HG02943 (cell line): ENCODE data around the gene PDLIM4.

Source experiments
- ATAC-seq: cut with Tn5 transposase; IDR thresholded peaks from one replicate; pipeline ENCODE4 v1.9.1; 2021; ENCODE audit warnings: mild to moderate bottlenecking, low read depth, moderate library complexity; ENCODE audit not compliant: unreplicated experiment

Gene PDLIM4

GRCh38 chr5:132251220-132251725 is 6.2 kb upstream of the PDLIM4 start:
- ATAC-seq = no peak

- ATAC-seq = no peak
These were observed 4.5 kb upstream of the PDLIM4 start for GRCh38 chr5:132253008-132253441.

- no peak for ATAC-seq
These were observed 3.8 kb upstream of the PDLIM4 start for GRCh38 chr5:132253452-132254320.

- no peak for ATAC-seq
These were observed 3.0 kb upstream of the PDLIM4 start for GRCh38 chr5:132254321-132254977.

GRCh38 chr5:132256086-132256782 is 1.3 kb upstream of the PDLIM4 start:
- ATAC-seq = no peak

GRCh38 chr5:132256783-132257130 is 739 bp upstream of the PDLIM4 start:
- no peak for ATAC-seq

GRCh38 chr5:132258102-132259068 is 889 bp downstream of the PDLIM4 start:
- no peak for ATAC-seq

GRCh38 chr5:132259069-132259851 is 1.8 kb downstream of the PDLIM4 start:
- no peak for ATAC-seq

- no peak for ATAC-seq
These were observed 2.6 kb downstream of the PDLIM4 start for GRCh38 chr5:132260051-132260450.

- ATAC-seq = no peak
These were observed 3.4 kb downstream of the PDLIM4 start for GRCh38 chr5:132260714-132261551.

- no peak for ATAC-seq
These were observed 4.7 kb downstream of the PDLIM4 start for GRCh38 chr5:132261881-132262845.

GRCh38 chr5:132262882-132263547 is 5.5 kb downstream of the PDLIM4 start:
- ATAC-seq = no peak

- no peak for ATAC-seq
These were observed 6.2 kb downstream of the PDLIM4 start for GRCh38 chr5:132263548-132264261.

GRCh38 chr5:132264546-132265335 is 7.2 kb downstream of the PDLIM4 start:
- ATAC-seq = no peak

GRCh38 chr5:132265336-132266030 is 8.0 kb downstream of the PDLIM4 start:
- no peak for ATAC-seq
